Measurements from ENCODE around the gene ALKBH3.

GRCh38 chr11:43835104-43835503, 45.5 kb upstream of the ALKBH3 start:
- TF ChIP-seq CTCF (IDR thresholded peaks at IDR 0.05) = no peak
- no peak for TF ChIP-seq POLR2A (IDR thresholded peaks at IDR 0.05; ENCODE audit: low read depth)

Measured in esophagus muscularis mucosa (tissue), 3 donors.